ENCODE measurements around the gene OR2A5. TPM values are rescaled to one million over a fixed set of nuclear protein-coding genes. Genes with fewer than 3 reads are reported as not detected.
A peak's percentile ranks its signal among the peaks of the same experiment; 100 is the strongest.

The OR2A5 gene
- polyA plus RNA-seq, 1 experiment = not detected

GRCh38 chr7:144019457-144019856, 29.3 kb upstream of the OR2A5 start:
- DNase-seq (ENCODE audit: low read depth) = peak; percentile 75
- Histone ChIP-seq H3K36me3 (ENCODE audit: control insufficient read depth, insufficient read depth, low read length) (no peaks in the 10 kb centered on the region), H3K27me3 (ENCODE audit: control insufficient read depth, insufficient read depth, low read length) (no peaks in the 10 kb centered on the region), H3K4me3 (ENCODE audit: low read depth, low read length) (no peak overlapping the region)
- CTCF ChIA-PET = interaction anchor here (1.2 kb wide), 1 partner anchor 135 kb away, joined by 3 read pairs; no protein-coding TSS in a partner anchor
- POLR2A ChIA-PET = no interaction called here
- TF ChIP-seq, protein P1, sequence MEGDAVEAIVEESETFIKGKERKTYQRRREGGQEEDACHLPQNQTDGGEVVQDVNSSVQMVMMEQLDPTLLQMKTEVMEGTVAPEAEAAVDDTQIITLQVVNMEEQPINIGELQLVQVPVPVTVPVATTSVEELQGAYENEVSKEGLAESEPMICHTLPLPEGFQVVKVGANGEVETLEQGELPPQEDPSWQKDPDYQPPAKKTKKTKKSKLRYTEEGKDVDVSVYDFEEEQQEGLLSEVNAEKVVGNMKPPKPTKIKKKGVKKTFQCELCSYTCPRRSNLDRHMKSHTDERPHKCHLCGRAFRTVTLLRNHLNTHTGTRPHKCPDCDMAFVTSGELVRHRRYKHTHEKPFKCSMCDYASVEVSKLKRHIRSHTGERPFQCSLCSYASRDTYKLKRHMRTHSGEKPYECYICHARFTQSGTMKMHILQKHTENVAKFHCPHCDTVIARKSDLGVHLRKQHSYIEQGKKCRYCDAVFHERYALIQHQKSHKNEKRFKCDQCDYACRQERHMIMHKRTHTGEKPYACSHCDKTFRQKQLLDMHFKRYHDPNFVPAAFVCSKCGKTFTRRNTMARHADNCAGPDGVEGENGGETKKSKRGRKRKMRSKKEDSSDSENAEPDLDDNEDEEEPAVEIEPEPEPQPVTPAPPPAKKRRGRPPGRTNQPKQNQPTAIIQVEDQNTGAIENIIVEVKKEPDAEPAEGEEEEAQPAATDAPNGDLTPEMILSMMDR (IDR thresholded peaks at IDR 0.05; ENCODE audit: insufficient read depth, low read depth, low read length) = no peak

- no peak for DNase-seq (ENCODE audit: low read depth)
- CTCF ChIA-PET = interaction anchor here (0.6 to 2.3 kb wide), 3 partner anchors 8 to 136 kb away, joined by 3 to 10 read pairs (median 3); no protein-coding TSS in a partner anchor
- TF ChIP-seq, protein P1 (IDR thresholded peaks at IDR 0.05; ENCODE audit: insufficient read depth, low read depth, low read length) = no peak
- no peaks in the 10 kb centered on the region for H3K36me3 ChIP-seq (ENCODE audit: control insufficient read depth, insufficient read depth, low read length)
- POLR2A ChIA-PET = no interaction called here
- no peak overlapping the region for H3K4me3 ChIP-seq (ENCODE audit: low read depth, low read length)
- H3K27me3 ChIP-seq (ENCODE audit: control insufficient read depth, insufficient read depth, low read length) = no peaks in the 10 kb centered on the region
These were observed 28.4 kb upstream of the OR2A5 start for GRCh38 chr7:144020340-144020739.

GRCh38 chr7:144022169-144022568, 26.6 kb upstream of the OR2A5 start:
- DNase-seq (ENCODE audit: low read depth) = no peak
- Histone ChIP-seq H3K27me3 (ENCODE audit: control insufficient read depth, insufficient read depth, low read length) (no peaks in the 10 kb centered on the region; the same call in 1 of the 2 replicates), H3K4me3 (ENCODE audit: low read depth, low read length) (no peak overlapping the region), H3K36me3 (ENCODE audit: control insufficient read depth, insufficient read depth, low read length) (no peaks in the 10 kb centered on the region)
- TF ChIP-seq, protein P1 (IDR thresholded peaks at IDR 0.05; ENCODE audit: insufficient read depth, low read depth, low read length) = no peak
- ChIA-PET CTCF (interaction anchor here (1.5 to 2.3 kb wide), 2 partner anchors 10 to 286 kb away, joined by 3 to 10 read pairs; no protein-coding TSS in a partner anchor), POLR2A (no interaction called here)

DNA sequence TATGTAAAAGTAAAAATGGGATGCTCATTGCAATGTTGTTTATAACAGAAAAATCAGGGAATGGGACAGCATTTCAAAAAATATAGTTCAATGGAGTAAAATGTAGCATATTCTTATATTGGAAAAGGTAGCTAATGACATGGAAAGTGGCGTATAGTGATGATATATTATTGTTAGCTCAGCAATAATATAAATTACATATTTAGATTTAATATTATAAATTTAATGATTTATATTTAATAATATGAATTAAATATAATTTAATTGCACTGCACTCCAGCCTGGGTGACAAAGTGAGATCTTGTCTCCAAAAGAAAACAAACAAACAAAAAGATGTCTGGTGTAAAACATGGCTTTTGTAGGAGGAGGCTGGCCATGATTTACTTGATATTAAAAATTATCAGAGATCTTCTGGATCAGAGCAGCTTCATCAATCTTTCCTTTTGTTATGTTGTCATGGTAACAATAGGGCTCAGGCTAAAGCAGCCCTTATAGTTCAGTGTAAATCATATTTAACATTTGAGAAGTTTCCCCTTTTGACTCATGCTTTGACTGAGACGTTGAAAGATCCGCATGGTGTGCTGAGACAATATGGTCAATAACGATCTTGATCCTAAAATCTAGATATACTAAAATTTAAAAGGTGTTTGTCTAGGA, 25.4 kb upstream of the OR2A5 start:
- DNase-seq (ENCODE audit: low read depth) = no peak
- Histone ChIP-seq H3K27me3 (ENCODE audit: control insufficient read depth, insufficient read depth, low read length) (no peaks in the 10 kb centered on the region; the same call in 1 of the 2 replicates), H3K4me3 (ENCODE audit: low read depth, low read length) (no peak overlapping the region), H3K36me3 (ENCODE audit: control insufficient read depth, insufficient read depth, low read length) (no peaks in the 10 kb centered on the region)
- CTCF ChIA-PET = interaction anchor here (1.5 kb wide), 1 partner anchor 287 kb away, joined by 3 read pairs; no protein-coding TSS in a partner anchor
- TF ChIP-seq, protein P1 (IDR thresholded peaks at IDR 0.05; ENCODE audit: insufficient read depth, low read depth, low read length) = no peak
- POLR2A ChIA-PET = no interaction called here

GRCh38 chr7:144024213-144024612, 24.5 kb upstream of the OR2A5 start:
- TF ChIP-seq, protein P1 (IDR thresholded peaks at IDR 0.05; ENCODE audit: insufficient read depth, low read depth, low read length) = no peak
- DNase-seq (ENCODE audit: low read depth) = no peak
- POLR2A ChIA-PET = no interaction called here
- Histone ChIP-seq H3K27me3 (ENCODE audit: control insufficient read depth, insufficient read depth, low read length) (no peaks in the 10 kb centered on the region; the same call in 1 of the 2 replicates), H3K36me3 (ENCODE audit: control insufficient read depth, insufficient read depth, low read length) (no peaks in the 10 kb centered on the region), H3K4me3 (ENCODE audit: low read depth, low read length) (no peak overlapping the region)
- CTCF ChIA-PET = no interaction called here

Measured in BJ (cell line).